GM23248 (cell line): Measurements from ENCODE around the gene HRCT1. TPM values are rescaled to one million over a fixed set of nuclear protein-coding genes. Genes with fewer than 3 reads are reported as not detected.

Experiments used
- DNase-seq: peaks from one replicate; pipeline ENCODE4 v3.0.0-alpha.2; 2015
- H2AFZ ChIP-seq: fragments of 200-600 bp; sonication (generic); 2 replicates; pipeline ENCODE4 v1.6.1; 2016; ENCODE audit warnings: antibody characterized with exemption
- H3F3A ChIP-seq: fragments of 200-600 bp; sonication (generic); 2 replicates; pipeline ENCODE4 v1.6.1; 2016; ENCODE audit warnings: mild to moderate bottlenecking, antibody characterized with exemption, mixed run types; ENCODE audit not compliant: insufficient read depth
- H3K27ac ChIP-seq: fragments of 200-600 bp; sonication (generic); 2 replicates; pipeline ENCODE4 v1.5.1; 2016; ENCODE audit warnings: mild to moderate bottlenecking
- H3K27me3 ChIP-seq: fragments of 200-600 bp; sonication (generic); replicated peaks from 2 replicates; pipeline ENCODE4 v1.6.1; 2016; ENCODE audit warnings: mild to moderate bottlenecking; ENCODE audit not compliant: insufficient read depth
- H3K36me3 ChIP-seq: fragments of 200-600 bp; sonication (generic); 2 replicates; pipeline ENCODE4 v1.6.1; 2016; ENCODE audit warnings: low read depth, mild to moderate bottlenecking
- H3K4me1 ChIP-seq: fragments of 200-600 bp; sonication (generic); 2 replicates; pipeline ENCODE4 v1.6.1; 2016; ENCODE audit warnings: mild to moderate bottlenecking; ENCODE audit not compliant: insufficient read depth
- H3K4me2 ChIP-seq: fragments of 200-600 bp; sonication (generic); one replicate; pipeline ENCODE4 v1.6.1; 2016; ENCODE audit warnings: mild to moderate bottlenecking; ENCODE audit not compliant: unreplicated experiment
- H3K4me3 ChIP-seq: fragments of 200-600 bp; sonication (generic); 2 replicates; pipeline ENCODE4 v1.5.1; 2016; ENCODE audit warnings: mild to moderate bottlenecking
- H3K79me2 ChIP-seq: fragments of 200-600 bp; sonication (generic); 2 replicates; pipeline ENCODE4 v1.6.1; 2016; ENCODE audit warnings: mild to moderate bottlenecking; ENCODE audit not compliant: insufficient read depth
- H3K9ac ChIP-seq: fragments of 200-600 bp; sonication (generic); 2 replicates; pipeline ENCODE4 v1.6.1; 2016; ENCODE audit warnings: mild to moderate bottlenecking
- H3K9me2 ChIP-seq: fragments of 200-600 bp; sonication (generic); 2 replicates; pipeline ENCODE4 v1.6.1; 2016; ENCODE audit warnings: mixed run types, mild to moderate bottlenecking, moderate library complexity; ENCODE audit not compliant: insufficient read depth
- H3K9me3 ChIP-seq: fragments of 200-600 bp; sonication (generic); one replicate; pipeline ENCODE4 v1.6.1; 2017; ENCODE audit warnings: low read depth
- H4K20me1 ChIP-seq: fragments of 200-600 bp; sonication (generic); 2 replicates; pipeline ENCODE4 v1.6.0; 2016; ENCODE audit not compliant: insufficient read depth
- EZH2 ChIP-seq: fragments of 200-600 bp; sonication (generic); IDR thresholded peaks from 2 replicates; pipeline ENCODE4 v1.6.1; 2018; ENCODE audit warnings: antibody characterized with exemption, mild to moderate bottlenecking; ENCODE audit not compliant: insufficient read depth, poor library complexity, severe bottlenecking
- EZH2phosphoT487 ChIP-seq: fragments of 200-600 bp; sonication (generic); IDR thresholded peaks from 2 replicates; pipeline ENCODE4 v1.6.1; 2018; ENCODE audit warnings: antibody characterized with exemption, moderate library complexity, mild to moderate bottlenecking, low read depth; ENCODE audit not compliant: insufficient read depth
- WGBS, 2 experiments: methylation state at CpG; one replicate each; pipeline ENCODE4 v1.1.6; 2015 to 2017; ENCODE audit warnings: low lambda C conversion rate in 2 of 2, low coverage in 1 of 2; ENCODE audit errors: missing lambda C conversion rate in 2 of 2; 5-methylcytosine and 5-hydroxymethylcytosine counted together
- in situ Hi-C: fragments of 300-500 bp; cut with MboI; formaldehyde crosslinking; loops from 2 replicates; pipeline ENCODE4 v1.15.0; 2020
- polyA plus RNA-seq: library from polyadenylated mRNA; unstranded; fragments of >200 nt; fragmentation: Nextera tagmentation; extraction: Ambion mirVana; gene quantifications from 2 replicates; pipeline ENCODE4 v1.2.1, GENCODE V29; 2016
- total RNA-seq: library from RNA; depleted of rRNA; stranded (reverse); fragments of >200 nt; shearing (Covaris generic); gene quantifications from 2 replicates; pipeline ENCODE4 v1.2.3, GENCODE V29; 2014

HRCT1 gene
- total and polyA plus RNA-seq, 2 experiments from 2014 or later: 1.2 to 3.4 TPM

GRCh38 chr9:35907711-35908503, 1.9 kb downstream of the HRCT1 start:
- TF ChIP-seq EZH2phosphoT487 (no peak), EZH2 (no peak)
- Histone ChIP-seq H3K27ac (peak overlapping the region; percentile 97), H3K9me2 (no peaks in the 10 kb centered on the region), H3K4me3 (peak overlapping the region; percentile 56), H3K4me1 (peaks cover 52% of the 10 kb centered on the region), H3K27me3 (no peaks in the 10 kb centered on the region), H3K36me3 (no peaks in the 10 kb centered on the region), H3K9me3 (no peaks in the 10 kb centered on the region), H3F3A (peaks cover 43% of the 10 kb centered on the region), H3K4me2 (peak overlapping the region; percentile 74), H3K79me2 (no peaks in the 10 kb centered on the region), H2AFZ (peak overlapping the region; percentile 83), H4K20me1 (no peaks in the 10 kb centered on the region), H3K9ac (peak overlapping the region; percentile 84)
- WGBS, 2 experiments: 1 to 5% methylated on average over 13 of the region's 13 CpGs
- peak; percentile 87 for DNase-seq
- in situ Hi-C loops: no loop called here

- peak overlapping the region; percentile 84 for H3K9ac ChIP-seq
- H3K27ac ChIP-seq: peak overlapping the region; percentile 97
- peaks cover 43% of the 10 kb centered on the region for H3F3A ChIP-seq
- H3K27me3 ChIP-seq: no peaks in the 10 kb centered on the region
- no peaks in the 10 kb centered on the region for H3K79me2 ChIP-seq
- in situ Hi-C loops: no loop called here
- peak; percentile 13 for DNase-seq
- peaks cover 52% of the 10 kb centered on the region for H3K4me1 ChIP-seq
- H3K36me3 ChIP-seq: no peaks in the 10 kb centered on the region
- no peaks in the 10 kb centered on the region for H3K9me3 ChIP-seq
- no peak for TF ChIP-seq EZH2phosphoT487
- no peak for TF ChIP-seq EZH2
- H3K4me2 ChIP-seq: peak overlapping the region; percentile 74
- peak overlapping the region; percentile 56 for H3K4me3 ChIP-seq
- 22 to 26% methylated on average over 9 of the region's 9 CpGs for WGBS, 2 experiments
- no peaks in the 10 kb centered on the region for H3K9me2 ChIP-seq
- no peaks in the 10 kb centered on the region for H4K20me1 ChIP-seq
- peak overlapping the region; percentile 83 for H2AFZ ChIP-seq
These were observed 2.6 kb downstream of the HRCT1 start for GRCh38 chr9:35908504-35909125.

GRCh38 chr9:35909274-35909673, 3.3 kb downstream of the HRCT1 start, which contains the start of gene SPAAR:
Gene SPAAR (plus strand): TSS chr9:35909490. CDS start chr9:35910464, 974 bp downstream.
- Histone ChIP-seq H2AFZ (peak within 1 kb of the TSS; percentile 83), H3K4me2 (peak within 1 kb of the TSS; percentile 74), H3K4me1 (peaks cover 52% of the 10 kb centered on the region), H3F3A (peaks cover 49% of the 10 kb centered on the region), H3K9me2 (no peaks in the 10 kb centered on the region), H3K27me3 (no peaks in the 10 kb centered on the region), H3K27ac (peak within 1 kb of the TSS; percentile 97), H3K36me3 (no peaks in the 10 kb centered on the region), H3K9me3 (no peaks in the 10 kb centered on the region), H3K9ac (peak within 1 kb of the TSS; percentile 84), H3K79me2 (no peaks in the 10 kb centered on the region), H4K20me1 (no peaks in the 10 kb centered on the region), H3K4me3 (peak within 1 kb of the TSS; percentile 56)
- no peak for DNase-seq
- TF ChIP-seq EZH2phosphoT487: no peak
- in situ Hi-C loops: no loop called here
- WGBS, 2 experiments: 86 to 92% methylated on average over 10 to 11 of the region's 11 CpGs

- in situ Hi-C loops: no loop called here
- H3K9ac ChIP-seq: no peak overlapping the region
- no peak overlapping the region for H3K27ac ChIP-seq
- no peaks in the 10 kb centered on the region for H3K79me2 ChIP-seq
- 88 to 93% methylated on average over 32 to 34 of the region's 34 CpGs for WGBS, 2 experiments
- H2AFZ ChIP-seq: no peak overlapping the region
- peaks cover 47% of the 10 kb centered on the region for H3K4me1 ChIP-seq
- no peak for DNase-seq
- no peaks in the 10 kb centered on the region for H4K20me1 ChIP-seq
- H3K36me3 ChIP-seq: no peaks in the 10 kb centered on the region
- H3K27me3 ChIP-seq: no peaks in the 10 kb centered on the region
- H3K9me2 ChIP-seq: no peaks in the 10 kb centered on the region
- no peak overlapping the region for H3K4me3 ChIP-seq
- H3K4me2 ChIP-seq: no peak overlapping the region
- TF ChIP-seq EZH2phosphoT487: no peak
- no peak for TF ChIP-seq EZH2
- H3K9me3 ChIP-seq: no peaks in the 10 kb centered on the region
- H3F3A ChIP-seq: peaks cover 46% of the 10 kb centered on the region
These were observed 3.9 kb downstream of the HRCT1 start for GRCh38 chr9:35909687-35910612.
